ENCODE measurements around the gene BPIFB4. TPM values are rescaled to one million over a fixed set of nuclear protein-coding genes. Genes with fewer than 3 reads are reported as not detected.

BPIFB4 gene
- total and polyA plus RNA-seq, 7 donors = not detected

- Histone ChIP-seq H3K27me3 (ENCODE audit: insufficient read depth in 3 of 3, low read length in 2 of 3) (no peaks in the 10 kb centered on the region), H3K4me1 (no peaks in the 10 kb centered on the region), H3K9me3 (no peaks in the 10 kb centered on the region), H3K27ac (no peak overlapping the region), H3K36me3 (ENCODE audit: insufficient read depth in 1 of 2, low read depth in 1 of 2) (no peaks in the 10 kb centered on the region), H3K4me3 (no peak overlapping the region)
- TF ChIP-seq CTCF (IDR thresholded peaks at IDR 0.05) = no peak
- ATAC-seq = no peak
- 62 to 86% (median 84%) methylated on average over 4 of the region's 4 CpGs for WGBS, 3 donors
- intact Hi-C loops (cut with DNase I) = no loop called here
- DNase-seq = no peak
These were observed 28.1 kb upstream of the BPIFB4 start for GRCh38 chr20:33051333-33051732.

GRCh38 chr20:33053291-33054106 lies 25.9 kb upstream of the BPIFB4 start, which contains the start of gene BPIFB3:
TSS of gene BPIFB3 (plus strand) at chr20:33053903. CDS start at chr20:33055436, 1,533 bp downstream.
- no peak for DNase-seq
- Histone ChIP-seq H3K27ac (no peak within 1 kb of the TSS), H3K36me3 (ENCODE audit: insufficient read depth in 1 of 2, low read depth in 1 of 2) (no peaks in the 10 kb centered on the region), H3K27me3 (ENCODE audit: insufficient read depth in 3 of 3, low read length in 2 of 3) (no peaks in the 10 kb centered on the region), H3K9me3 (no peaks in the 10 kb centered on the region), H3K4me3 (no peak within 1 kb of the TSS), H3K4me1 (no peaks in the 10 kb centered on the region)
- no peak for ATAC-seq
- WGBS, 3 donors = 78 to 82% (median 80%) methylated on average over 24 to 25 of the region's 25 CpGs
- intact Hi-C loops (cut with DNase I) = no loop called here
- TF ChIP-seq CTCF (IDR thresholded peaks at IDR 0.05) = no peak

- TF ChIP-seq CTCF (IDR thresholded peaks at IDR 0.05) = no peak
- Histone ChIP-seq H3K36me3 (ENCODE audit: insufficient read depth in 1 of 2, low read depth in 1 of 2) (no peaks in the 10 kb centered on the region), H3K4me3 (no peak overlapping the region), H3K27ac (no peak overlapping the region), H3K9me3 (no peaks in the 10 kb centered on the region), H3K27me3 (ENCODE audit: insufficient read depth in 3 of 3, low read length in 2 of 3) (no peaks in the 10 kb centered on the region), H3K4me1 (no peaks in the 10 kb centered on the region)
- DNase-seq (no peak), ATAC-seq (no peak)
- 84 to 86% (median 86%) methylated on average over 7 of the region's 7 CpGs for WGBS, 3 donors
- intact Hi-C loops (cut with DNase I) = no loop called here
These were observed 25.1 kb upstream of the BPIFB4 start for GRCh38 chr20:33054381-33054780.

DNA sequence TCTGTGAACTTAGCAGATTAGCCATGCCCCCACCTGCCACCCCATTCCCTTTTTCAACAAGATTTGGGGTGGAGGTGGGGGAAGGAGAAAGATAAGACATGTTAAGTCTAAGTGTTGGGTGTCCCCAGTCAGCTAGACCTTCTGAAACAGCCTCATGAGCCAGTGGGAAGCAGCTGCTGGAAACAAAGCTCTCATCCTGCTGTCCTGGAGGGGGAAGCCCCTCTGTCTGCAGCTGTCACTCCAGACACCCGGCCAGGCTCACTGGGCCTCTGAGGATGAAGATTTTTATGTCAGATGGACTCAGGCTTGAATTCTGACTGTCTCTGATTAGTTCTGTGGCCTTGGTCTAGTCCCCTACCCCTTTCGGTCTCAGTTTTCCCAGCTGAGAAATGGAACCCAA lies 24.7 kb upstream of the BPIFB4 start:
- 47 to 63% (median 51%) methylated on average over 2 of the region's 2 CpGs for WGBS, 3 donors

More for the DNA sequence above, 24.7 kb upstream of the BPIFB4 start:
- DNase-seq (no peak), ATAC-seq (no peak)
- Histone ChIP-seq H3K4me3 (no peak overlapping the region), H3K4me1 (no peaks in the 10 kb centered on the region), H3K27ac (no peak overlapping the region), H3K36me3 (ENCODE audit: insufficient read depth in 1 of 2, low read depth in 1 of 2) (no peaks in the 10 kb centered on the region), H3K9me3 (no peaks in the 10 kb centered on the region), H3K27me3 (ENCODE audit: insufficient read depth in 3 of 3, low read length in 2 of 3) (peaks cover 0 to 2% (median 0%) of the 10 kb centered on the region in 3 donors)
- intact Hi-C loops (cut with DNase I) = no loop called here
- TF ChIP-seq CTCF (IDR thresholded peaks at IDR 0.05) = no peak

Data from psoas muscle (tissue), 8 donors.